Duodenal mucosa (tissue), 2 donors: Measurements from ENCODE around the gene ADK.

Source experiments
- H3K27ac ChIP-seq: one replicate; pipeline ENCODE4 v1.7.0; 2013; ENCODE audit warnings: low read depth, low read length
- H3K27me3 ChIP-seq, 2 donors: one replicate each; pipeline ENCODE4 v1.7.0; 2013; ENCODE audit warnings: low read length in 2 of 2, control low read depth in 1 of 2; ENCODE audit not compliant: insufficient read depth in 2 of 2, control insufficient read depth in 1 of 2
- H3K36me3 ChIP-seq, 2 donors: one replicate each; pipeline ENCODE4 v1.7.0; 2013; ENCODE audit warnings: low read length in 2 of 2, control low read depth in 1 of 2; ENCODE audit not compliant: insufficient read depth in 2 of 2, control insufficient read depth in 1 of 2
- H3K4me1 ChIP-seq, 2 donors: one replicate each; pipeline ENCODE4 v1.7.0; 2013; ENCODE audit warnings: low read length in 2 of 2, control low read depth in 1 of 2; ENCODE audit not compliant: insufficient read depth in 2 of 2, control insufficient read depth in 1 of 2
- H3K4me3 ChIP-seq, 2 donors: one replicate each; pipeline ENCODE4 v1.7.0; 2013; ENCODE audit warnings: low read length in 2 of 2, low read depth in 1 of 2
- H3K9ac ChIP-seq, 2 donors: one replicate each; pipeline ENCODE4 v1.7.0; 2013; ENCODE audit warnings: low read length in 2 of 2, low read depth in 1 of 2
- H3K9me3 ChIP-seq, 2 donors: one replicate each; pipeline ENCODE4 v1.7.0; 2013; ENCODE audit warnings: low read length in 2 of 2, control low read depth in 1 of 2; ENCODE audit not compliant: control insufficient read depth in 1 of 2

ADK gene

GRCh38 chr10:74620626-74621025 is 469.6 kb downstream of the ADK start:
- H3K27ac ChIP-seq = no peak overlapping the region
- H3K36me3 ChIP-seq = no peaks in the 10 kb centered on the region
- no peak overlapping the region for H3K9ac ChIP-seq
- no peaks in the 10 kb centered on the region for H3K27me3 ChIP-seq
- no peaks in the 10 kb centered on the region for H3K4me1 ChIP-seq
- H3K9me3 ChIP-seq = peaks cover 2 to 9% of the 10 kb centered on the region in 2 donors
- H3K4me3 ChIP-seq = no peak overlapping the region

GRCh38 chr10:74623786-74624185 is 472.8 kb downstream of the ADK start:
- Histone ChIP-seq H3K27ac (no peak overlapping the region), H3K9me3 (peaks cover 2 to 7% of the 10 kb centered on the region in 2 donors), H3K4me1 (no peaks in the 10 kb centered on the region), H3K36me3 (no peaks in the 10 kb centered on the region), H3K27me3 (no peaks in the 10 kb centered on the region), H3K4me3 (no peak overlapping the region), H3K9ac (no peak overlapping the region)

GRCh38 chr10:74624501-74624900 is 473.5 kb downstream of the ADK start:
- Histone ChIP-seq H3K9ac (no peak overlapping the region), H3K4me3 (no peak overlapping the region), H3K9me3 (peaks cover 2 to 4% of the 10 kb centered on the region in 2 donors), H3K27me3 (no peaks in the 10 kb centered on the region), H3K36me3 (no peaks in the 10 kb centered on the region), H3K4me1 (no peaks in the 10 kb centered on the region), H3K27ac (no peak overlapping the region)

GRCh38 chr10:74628136-74628535 is 477.1 kb downstream of the ADK start:
- Histone ChIP-seq H3K4me1 (no peaks in the 10 kb centered on the region), H3K4me3 (no peak overlapping the region), H3K27ac (no peak overlapping the region), H3K9me3 (no peaks in the 10 kb centered on the region), H3K27me3 (no peaks in the 10 kb centered on the region), H3K9ac (no peak overlapping the region), H3K36me3 (no peaks in the 10 kb centered on the region)

- Histone ChIP-seq H3K36me3 (no peaks in the 10 kb centered on the region), H3K4me3 (peak overlapping the region in 1 of 2 donors; percentile 20), H3K4me1 (no peaks in the 10 kb centered on the region)
Observed at GRCh38 chr10:74634995-74635536, 484.0 kb downstream of the ADK start.

GRCh38 chr10:74635655-74636054 is 484.6 kb downstream of the ADK start:
- H3K9ac ChIP-seq = no peak overlapping the region
- H3K27ac ChIP-seq = no peak overlapping the region
- H3K9me3 ChIP-seq = peaks cover 6 to 11% of the 10 kb centered on the region in 2 donors
- H3K4me3 ChIP-seq = no peak overlapping the region
- no peaks in the 10 kb centered on the region for H3K27me3 ChIP-seq
- no peaks in the 10 kb centered on the region for H3K36me3 ChIP-seq
- H3K4me1 ChIP-seq = no peaks in the 10 kb centered on the region

More at GRCh38 chr10:74634995-74635536, 484.0 kb downstream of the ADK start:
- peaks cover 6 to 11% of the 10 kb centered on the region in 2 donors for H3K9me3 ChIP-seq
- H3K27ac ChIP-seq = no peak overlapping the region
- no peak overlapping the region for H3K9ac ChIP-seq
- no peaks in the 10 kb centered on the region for H3K27me3 ChIP-seq

- no peaks in the 10 kb centered on the region for H3K4me1 ChIP-seq
- no peak overlapping the region for H3K27ac ChIP-seq
- H3K9ac ChIP-seq = no peak overlapping the region
- H3K4me3 ChIP-seq = no peak overlapping the region
- H3K36me3 ChIP-seq = no peaks in the 10 kb centered on the region
- H3K27me3 ChIP-seq = no peaks in the 10 kb centered on the region
- peaks cover 6 to 11% of the 10 kb centered on the region in 2 donors for H3K9me3 ChIP-seq
Observed at GRCh38 chr10:74637685-74638084, 486.7 kb downstream of the ADK start.

- Histone ChIP-seq H3K27ac (no peak overlapping the region), H3K9ac (no peak overlapping the region), H3K4me1 (no peaks in the 10 kb centered on the region), H3K27me3 (no peaks in the 10 kb centered on the region), H3K4me3 (no peak overlapping the region), H3K9me3 (peaks cover 0 to 4% of the 10 kb centered on the region in 2 donors), H3K36me3 (no peaks in the 10 kb centered on the region)
Observed at GRCh38 chr10:74640134-74640921, 489.3 kb downstream of the ADK start.

GRCh38 chr10:74641659-74642058 is 490.6 kb downstream of the ADK start:
- Histone ChIP-seq H3K9ac (no peak overlapping the region), H3K36me3 (no peaks in the 10 kb centered on the region)

GRCh38 chr10:74642901-74643595 is 492.0 kb downstream of the ADK start:
- Histone ChIP-seq H3K36me3 (no peaks in the 10 kb centered on the region), H3K9ac (no peak overlapping the region), H3K27me3 (no peaks in the 10 kb centered on the region), H3K27ac (no peak overlapping the region), H3K4me3 (no peak overlapping the region), H3K4me1 (no peaks in the 10 kb centered on the region), H3K9me3 (no peaks in the 10 kb centered on the region)

More at GRCh38 chr10:74641659-74642058, 490.6 kb downstream of the ADK start:
- Histone ChIP-seq H3K27me3 (no peaks in the 10 kb centered on the region), H3K9me3 (no peaks in the 10 kb centered on the region), H3K27ac (no peak overlapping the region), H3K4me1 (no peaks in the 10 kb centered on the region), H3K4me3 (no peak overlapping the region)
